Measurements from ENCODE around the gene ELAVL1. TPM values are rescaled to one million over a fixed set of nuclear protein-coding genes. Genes with fewer than 3 reads are reported as not detected.

The ELAVL1 gene
- total and polyA plus RNA-seq, 2 donors (not counting 1 experiment from before 2014, with no cell fraction given): 21.8 to 63.5 TPM

- Histone ChIP-seq H3K9me3 (ENCODE audit: control extremely low read depth in 1 of 3, control insufficient read depth in 2 of 3, insufficient read depth in 1 of 3, low read length in 2 of 3) (no peaks in the 10 kb centered on the region), H3K79me2 (ENCODE audit: control insufficient read depth, insufficient read depth, low read length) (no peaks in the 10 kb centered on the region)
- no peak for DNase-seq
Observed at GRCh38 chr19:7959211-7959610, 46.2 kb downstream of the ELAVL1 start.

GRCh38 chr19:7955696-7956095 is 49.7 kb downstream of the ELAVL1 start:
- no peaks in the 10 kb centered on the region for H3K27me3 ChIP-seq (replicated peaks in 1 of 4; ENCODE audit: control extremely low read depth in 1 of 4, control insufficient read depth in 3 of 4, insufficient read depth in 4 of 4, low read length in 3 of 4)
- H3K79me2 ChIP-seq (ENCODE audit: control insufficient read depth, insufficient read depth, low read length): no peaks in the 10 kb centered on the region
- H3K4me2 ChIP-seq (replicated peaks; ENCODE audit: low read depth, low read length, poor library complexity, severe bottlenecking): no peak overlapping the region
- H3K27ac Mint-ChIP-seq: no peak overlapping the region
- no peak overlapping the region for H3K27ac ChIP-seq (ENCODE audit: low read length in 2 of 2)
- 73% methylated on average over 11 of the region's 11 CpGs for WGBS (ENCODE audit: insufficient coverage)
- no peak overlapping the region for H2AFZ ChIP-seq (ENCODE audit: insufficient read depth, low read depth, low read length, poor library complexity, severe bottlenecking)
- no peak overlapping the region for H3K4me3 Mint-ChIP-seq
- no peak overlapping the region for H3K9ac ChIP-seq (ENCODE audit: low read length)
- H3K4me3 ChIP-seq (ENCODE audit: control extremely low read depth in 1 of 5, extremely low read depth in 1 of 5, insufficient read depth in 1 of 5, low read depth in 2 of 5, low read length in 4 of 5): no peak overlapping the region
- peaks cover 0 to 4% of the 10 kb centered on the region in 2 experiments for H3K36me3 ChIP-seq (replicated peaks in 1 of 2; ENCODE audit: control extremely low read depth in 1 of 2, control insufficient read depth in 1 of 2, extremely low read depth in 1 of 2, insufficient read depth in 2 of 2, low read length in 1 of 2)
- H3K9me3 Mint-ChIP-seq (ENCODE audit: insufficient read depth): no peaks in the 10 kb centered on the region
- intact Hi-C loops (cut with micrococcal nuclease): no loop called here
- POLR2A ChIA-PET: interaction anchor here (0.7 kb wide), 1 partner anchor 20 kb away, joined by 9 read pairs; no protein-coding TSS in a partner anchor
- H3K27me3 Mint-ChIP-seq: no peaks in the 10 kb centered on the region
- ATAC-seq (ENCODE audit: low read depth): no peak
- DNase-seq: no peak
- no peaks in the 10 kb centered on the region for H3K4me1 Mint-ChIP-seq
- CTCF ChIA-PET: no interaction called here
- TF ChIP-seq CTCF (IDR thresholded peaks at IDR 0.05) (no peak), EZH2 (IDR thresholded peaks at IDR 0.05; ENCODE audit: borderline replicate concordance, insufficient read depth, low read depth, low read length, poor library complexity, severe bottlenecking) (no peak)
- no peaks in the 10 kb centered on the region for H4K20me1 ChIP-seq (ENCODE audit: control insufficient read depth, insufficient read depth, low read length, poor library complexity, severe bottlenecking)
- no peaks in the 10 kb centered on the region for H3K4me1 ChIP-seq (ENCODE audit: control insufficient read depth in 2 of 2, insufficient read depth in 2 of 2, low read length in 2 of 2)
- H3K9me3 ChIP-seq (ENCODE audit: control extremely low read depth in 1 of 3, control insufficient read depth in 2 of 3, insufficient read depth in 1 of 3, low read length in 2 of 3): no peaks in the 10 kb centered on the region

More at GRCh38 chr19:7959211-7959610, 46.2 kb downstream of the ELAVL1 start:
- Mint-ChIP-seq H3K4me1 (no peaks in the 10 kb centered on the region), H3K4me3 (no peak overlapping the region), H3K27ac (no peak overlapping the region), H3K9me3 (ENCODE audit: insufficient read depth) (no peaks in the 10 kb centered on the region), H3K27me3 (no peaks in the 10 kb centered on the region)
- H2AFZ ChIP-seq (ENCODE audit: insufficient read depth, low read depth, low read length, poor library complexity, severe bottlenecking): no peak overlapping the region
- H3K36me3 ChIP-seq (replicated peaks in 1 of 2; ENCODE audit: control extremely low read depth in 1 of 2, control insufficient read depth in 1 of 2, extremely low read depth in 1 of 2, insufficient read depth in 2 of 2, low read length in 1 of 2): peaks cover 0 to 22% of the 10 kb centered on the region in 2 experiments
- ATAC-seq (ENCODE audit: low read depth): no peak
- intact Hi-C loops (cut with micrococcal nuclease): no loop called here
- no peaks in the 10 kb centered on the region for H4K20me1 ChIP-seq (ENCODE audit: control insufficient read depth, insufficient read depth, low read length, poor library complexity, severe bottlenecking)
- no peak overlapping the region for H3K9ac ChIP-seq (ENCODE audit: low read length)
- no peak overlapping the region for H3K4me2 ChIP-seq (replicated peaks; ENCODE audit: low read depth, low read length, poor library complexity, severe bottlenecking)
- H3K4me1 ChIP-seq (ENCODE audit: control insufficient read depth in 2 of 2, insufficient read depth in 2 of 2, low read length in 2 of 2): no peaks in the 10 kb centered on the region
- H3K27ac ChIP-seq (ENCODE audit: low read length in 2 of 2): no peak overlapping the region
- 26% methylated on average over 6 of the region's 6 CpGs for WGBS (ENCODE audit: insufficient coverage)
- H3K4me3 ChIP-seq (ENCODE audit: control extremely low read depth in 1 of 5, extremely low read depth in 1 of 5, insufficient read depth in 1 of 5, low read depth in 2 of 5, low read length in 4 of 5): no peak overlapping the region
- no peaks in the 10 kb centered on the region for H3K27me3 ChIP-seq (replicated peaks in 1 of 4; ENCODE audit: control extremely low read depth in 1 of 4, control insufficient read depth in 3 of 4, insufficient read depth in 4 of 4, low read length in 3 of 4)
- CTCF ChIA-PET: interaction anchor here (0.6 to 2.3 kb wide), 2 partner anchors 15 to 419 kb away, joined by 3 to 8 read pairs; partner anchors contain the start of gene TIMM44
- TF ChIP-seq EZH2 (IDR thresholded peaks at IDR 0.05; ENCODE audit: borderline replicate concordance, insufficient read depth, low read depth, low read length, poor library complexity, severe bottlenecking): no peak
- no peak for TF ChIP-seq CTCF (IDR thresholded peaks at IDR 0.05)
- POLR2A ChIA-PET: no interaction called here

Measured in B cell (primary cell).